ENCODE results near the gene DROSHA. TPM values are rescaled to one million over a fixed set of nuclear protein-coding genes. Genes with fewer than 3 reads are reported as not detected.

The DROSHA gene
- 37.3 to 51.0 TPM (median 45.7 TPM) in 5 replicates for total RNA-seq (2022; extraction: Qiagen RNA extraction)

GRCh38 chr5:31531888-31532547 is at the start of gene DROSHA, which contains the start of gene C5orf22:
Gene DROSHA, minus strand, starts transcription at chr5:31532093. Its CDS starts 3,034 bp downstream, at chr5:31529059.
Gene C5orf22, plus strand, starts transcription at chr5:31532301. Its CDS starts 92 bp downstream, at chr5:31532393.

Other genes starting within 250 kb of the DROSHA start
- 12.2 to 15.3 TPM (median 14.3 TPM) in 5 replicates for gene C5orf22, start 208 bp upstream of the DROSHA start, total RNA-seq (2022; extraction: Qiagen RNA extraction)
- 0.36 to 0.65 TPM (median 0.60 TPM) in 5 replicates for gene PDZD2, start 107.0 kb upstream of the DROSHA start, total RNA-seq (2022; extraction: Qiagen RNA extraction)

Data from A549 treated with dexamethasone at 1 μM for 4 hours (cell line).